A673 (cell line): ENCODE measurements around the gene MCUR1.

Source experiments
- CTCF ChIP-seq: fragments of 300-800, 200-600 bp; sonication (generic); conservative IDR thresholded peaks from 2 replicates; pipeline ENCODE4 v1.5.1; 2017; ENCODE audit warnings: low read depth, mild to moderate bottlenecking, antibody characterized with exemption, low read length, moderate library complexity, mixed read lengths
- EZH2 ChIP-seq: fragments of 200-600 bp; sonication (generic); IDR thresholded peaks from 2 replicates; pipeline ENCODE4 v1.6.1; 2017; ENCODE audit warnings: borderline replicate concordance, low read depth, mild to moderate bottlenecking, mixed read lengths, antibody characterized with exemption, low read length; ENCODE audit not compliant: poor library complexity, severe bottlenecking

GRCh38 chr6:13810688-13811446, 3.5 kb downstream of the MCUR1 start:
- TF ChIP-seq CTCF: no peak
- no peak for TF ChIP-seq EZH2
